Fibroblast of lung (primary cell): Measurements from ENCODE around the gene THEM4. TPM values are rescaled to one million over a fixed set of nuclear protein-coding genes. Genes with fewer than 3 reads are reported as not detected.

ENCODE experiments used
- DNase-seq, 2 donors: peaks; one replicate each; pipeline versions ENCODE4 v3.0.0 to v3.0.0-alpha.2; 2010; ENCODE audit warnings: low read depth in 2 of 2
- H2AFZ ChIP-seq: 2 replicates; pipeline ENCODE4 v1.5.1; 2012; ENCODE audit warnings: low read length, control low read depth, inconsistent platforms
- H3K27ac ChIP-seq: 2 replicates; pipeline ENCODE4 v1.5.1; 2011; ENCODE audit warnings: low read length, control low read depth; ENCODE audit not compliant: insufficient read depth
- H3K27me3 ChIP-seq: 2 replicates; pipeline ENCODE4 v1.5.1; 2011; ENCODE audit warnings: mild to moderate bottlenecking, low read length; ENCODE audit not compliant: control insufficient read depth, insufficient read depth
- H3K36me3 ChIP-seq: 2 replicates; pipeline ENCODE4 v1.5.1; 2011; ENCODE audit warnings: low read length; ENCODE audit not compliant: control insufficient read depth, insufficient read depth
- H3K4me1 ChIP-seq: 2 replicates; pipeline ENCODE4 v1.5.1; 2011; ENCODE audit warnings: low read length; ENCODE audit not compliant: control insufficient read depth, insufficient read depth; ENCODE audit errors: extremely low read depth
- H3K4me2 ChIP-seq: 2 replicates; pipeline ENCODE4 v1.5.1; 2011; ENCODE audit warnings: low read length, control low read depth; ENCODE audit not compliant: insufficient read depth; ENCODE audit errors: extremely low read depth
- H3K4me3 ChIP-seq, 4 experiments: fragments of 200-600 bp in 1 of 4; sonication (generic) in 1 of 4; replicated peaks in 1 of 4; 2 replicates each; pipeline ENCODE4 v1.5.1; 2011 to 2016; ENCODE audit warnings: low read length in 4 of 4, low read depth in 3 of 4, mild to moderate bottlenecking in 3 of 4, control low read depth in 2 of 4, inconsistent platforms in 1 of 4, mixed read lengths in 1 of 4; ENCODE audit not compliant: insufficient read depth in 1 of 4; ENCODE audit errors: control extremely low read depth in 1 of 4
- H3K79me2 ChIP-seq: 2 replicates; pipeline ENCODE4 v1.5.1; 2012; ENCODE audit warnings: mild to moderate bottlenecking, low read length, inconsistent platforms; ENCODE audit not compliant: control insufficient read depth, insufficient read depth
- H3K9ac ChIP-seq: 2 replicates; pipeline ENCODE4 v1.5.1; 2011; ENCODE audit warnings: mild to moderate bottlenecking, low read length, control low read depth; ENCODE audit not compliant: insufficient read depth
- H3K9me3 ChIP-seq: 2 replicates; pipeline ENCODE4 v1.5.1; 2012; ENCODE audit warnings: low read depth, low read length; ENCODE audit not compliant: control insufficient read depth, insufficient read depth
- H4K20me1 ChIP-seq: 2 replicates; pipeline ENCODE4 v1.5.1; 2011; ENCODE audit warnings: low read length; ENCODE audit not compliant: control insufficient read depth, insufficient read depth; ENCODE audit errors: extremely low read depth
- CTCF ChIP-seq, 2 donors: IDR thresholded peaks in 1 of 2; conservative IDR thresholded peaks in 1 of 2; 1 replicate in 1 of 2; 2 replicates in 1 of 2; pipeline ENCODE4 v1.5.1; 2011 to 2012; ENCODE audit warnings: low read length in 2 of 2, control low read depth in 1 of 2, inconsistent platforms in 1 of 2, low read depth in 1 of 2, mild to moderate bottlenecking in 1 of 2
- EZH2 ChIP-seq: IDR thresholded peaks from 2 replicates; pipeline ENCODE4 v1.5.1; 2012; ENCODE audit warnings: low read length, control low read depth, mild to moderate bottlenecking; ENCODE audit errors: missing control alignments
- polyA plus RNA-seq, 2 donors: library from polyadenylated mRNA; depleted of rRNA in 1 of 2; stranded (reverse) in 1 of 2; unstranded in 1 of 2; fragments of >200 nt; gene quantifications; 2 replicates each; pipeline ENCODE4 v1.2.1, GENCODE V29; 2011 to 2012; ENCODE audit warnings: missing spikeins in 1 of 2
- total RNA-seq: library from RNA; depleted of rRNA; stranded (reverse); fragments of >200 nt; gene quantifications from 2 replicates; pipeline ENCODE4 v1.2.1, GENCODE V29; 2014

THEM4 gene
- total and polyA plus RNA-seq, 2 donors (not counting 1 experiment from before 2014, with no cell fraction given) = 6.4 to 18.7 TPM

- Histone ChIP-seq H3K27ac (no peak overlapping the region), H3K79me2 (no peaks in the 10 kb centered on the region)
Observed at GRCh38 chr1:151847867-151848596, 61.3 kb downstream of the THEM4 start.

GRCh38 chr1:151846686-151847237 is 62.5 kb downstream of the THEM4 start:
- peaks cover 25% of the 10 kb centered on the region for H3K27me3 ChIP-seq
- H3K4me3 ChIP-seq = no peak overlapping the region
- no peak overlapping the region for H3K27ac ChIP-seq
- DNase-seq = no peak
- no peaks in the 10 kb centered on the region for H3K79me2 ChIP-seq
- no peak overlapping the region for H2AFZ ChIP-seq
- H3K9ac ChIP-seq = no peak overlapping the region
- H3K36me3 ChIP-seq = no peaks in the 10 kb centered on the region
- H3K4me2 ChIP-seq = no peak overlapping the region
- H4K20me1 ChIP-seq = no peaks in the 10 kb centered on the region
- no peaks in the 10 kb centered on the region for H3K4me1 ChIP-seq
- H3K9me3 ChIP-seq = no peaks in the 10 kb centered on the region
- TF ChIP-seq EZH2 (no peak), CTCF (conservative IDR thresholded peaks at IDR 0.05 in 1 of 2, IDR thresholded peaks at IDR 0.05 in 1 of 2; ENCODE audit: low read depth in 1 of 2, low read length in 2 of 2) (no peak)

More at GRCh38 chr1:151847867-151848596, 61.3 kb downstream of the THEM4 start:
- H4K20me1 ChIP-seq = no peaks in the 10 kb centered on the region
- no peak overlapping the region for H3K9ac ChIP-seq
- H3K4me3 ChIP-seq = no peak overlapping the region
- TF ChIP-seq EZH2 (no peak), CTCF (conservative IDR thresholded peaks at IDR 0.05 in 1 of 2, IDR thresholded peaks at IDR 0.05 in 1 of 2; ENCODE audit: low read depth in 1 of 2, low read length in 2 of 2) (no peak)
- DNase-seq = peak in 1 of 2 donors; percentile 50
- no peak overlapping the region for H3K4me2 ChIP-seq
- peaks cover 36% of the 10 kb centered on the region for H3K27me3 ChIP-seq
- H3K9me3 ChIP-seq = no peaks in the 10 kb centered on the region
- H2AFZ ChIP-seq = no peak overlapping the region
- no peaks in the 10 kb centered on the region for H3K4me1 ChIP-seq
- H3K36me3 ChIP-seq = no peaks in the 10 kb centered on the region

- Histone ChIP-seq H3K79me2 (no peaks in the 10 kb centered on the region), H3K4me3 (no peak overlapping the region), H2AFZ (no peak overlapping the region), H3K36me3 (no peaks in the 10 kb centered on the region), H3K9ac (no peak overlapping the region), H3K27me3 (peaks cover 24% of the 10 kb centered on the region), H3K4me2 (no peak overlapping the region), H3K9me3 (no peaks in the 10 kb centered on the region), H3K27ac (no peak overlapping the region), H3K4me1 (no peaks in the 10 kb centered on the region), H4K20me1 (no peaks in the 10 kb centered on the region)
- DNase-seq = peak in 1 of 2 donors; percentile 54
- no peak for TF ChIP-seq EZH2
- TF ChIP-seq CTCF (conservative IDR thresholded peaks at IDR 0.05 in 1 of 2, IDR thresholded peaks at IDR 0.05 in 1 of 2; ENCODE audit: low read depth in 1 of 2, low read length in 2 of 2) = no peak
Observed at GRCh38 chr1:151846062-151846568, 63.2 kb downstream of the THEM4 start.
